Body of pancreas (tissue), 4 donors: ENCODE data around the gene NTMT1. TPM values are rescaled to one million over a fixed set of nuclear protein-coding genes. Genes with fewer than 3 reads are reported as not detected.
A peak's percentile ranks its signal among the peaks of the same experiment; 100 is the strongest.
"Not testable (repeated sequence)": the region's sequence is repeated elsewhere in the genome, so short reads cannot be mapped to it uniquely, and the experiment has no call there.

Experiments used
- ATAC-seq: fragments of 150-250 bp; one replicate; pipeline ENCODE4 v1.9.1; 2016
- DNase-seq, 4 donors: peaks; one replicate each; pipeline ENCODE4 v3.0.0-alpha.2; 2019
- H3K27ac ChIP-seq, 4 donors: fragments of 200-600 bp; sonication (generic); 1 replicate in 3 of 4; 2 replicates in 1 of 4; pipeline versions ENCODE4 v1.5.1 to v1.6.1; 2016 to 2019; ENCODE audit warnings: mild to moderate bottlenecking in 1 of 4, mixed read lengths in 1 of 4, moderate library complexity in 1 of 4
- H3K27me3 ChIP-seq, 2 donors: fragments of 200-600 bp; sonication (generic); one replicate each; pipeline ENCODE4 v1.6.0; 2016; ENCODE audit warnings: mild to moderate bottlenecking in 1 of 2
- H3K36me3 ChIP-seq, 2 donors: fragments of 200-600 bp; sonication (generic); replicated peaks in 1 of 2; 2 replicates each; pipeline ENCODE4 v1.5.1; 2016; ENCODE audit warnings: low read depth in 2 of 2; ENCODE audit not compliant: insufficient read depth in 1 of 2
- H3K4me1 ChIP-seq: fragments of 200-600 bp; sonication (generic); one replicate; pipeline ENCODE4 v1.6.0; 2016
- H3K4me3 ChIP-seq, 2 donors: fragments of 200-600 bp; sonication (generic); 1 replicate in 1 of 2; 2 replicates in 1 of 2; pipeline ENCODE4 v1.5.1; 2016 to 2019
- H3K9me3 ChIP-seq, 3 donors: fragments of 200-600 bp; sonication (generic); 1 replicate in 2 of 3; 2 replicates in 1 of 3; pipeline ENCODE4 v1.5.1; 2016
- POLR2A ChIP-seq, 3 donors: fragments of 450-650 bp; IDR thresholded peaks; one replicate each; pipeline ENCODE4 v1.6.1; 2016; ENCODE audit warnings: antibody characterized with exemption in 3 of 3, mild to moderate bottlenecking in 2 of 3
- WGBS, 2 donors: methylation state at CpG; one replicate each; pipeline ENCODE4 v1.1.5; 2017; 5-methylcytosine and 5-hydroxymethylcytosine counted together
- intact Hi-C: fragments of 100-400 bp; cut with DNase I; formaldehyde crosslinking; loops from one replicate; pipeline ENCODE4 v1.15.1; 2023
- total RNA-seq, 2 donors: library from RNA; depleted of rRNA; stranded (reverse); fragments of >200 nt; gene quantifications; one replicate each; pipeline ENCODE4 v1.1.0, GENCODE V29; 2016
- TF ChIP-seq, protein P1 (sequence below), 7 experiments: fragments of 450-650 bp in 4 of 7; fragments of 200-600 bp in 3 of 7; sonication (generic) in 3 of 7; IDR thresholded peaks; one replicate each; pipeline ENCODE4 v1.5.1; 2016 to 2019; ENCODE audit warnings: antibody characterized with exemption in 7 of 7

NTMT1 gene
- total RNA-seq, 2 donors from 2014 or later: 11.2 to 14.5 TPM

DNA sequence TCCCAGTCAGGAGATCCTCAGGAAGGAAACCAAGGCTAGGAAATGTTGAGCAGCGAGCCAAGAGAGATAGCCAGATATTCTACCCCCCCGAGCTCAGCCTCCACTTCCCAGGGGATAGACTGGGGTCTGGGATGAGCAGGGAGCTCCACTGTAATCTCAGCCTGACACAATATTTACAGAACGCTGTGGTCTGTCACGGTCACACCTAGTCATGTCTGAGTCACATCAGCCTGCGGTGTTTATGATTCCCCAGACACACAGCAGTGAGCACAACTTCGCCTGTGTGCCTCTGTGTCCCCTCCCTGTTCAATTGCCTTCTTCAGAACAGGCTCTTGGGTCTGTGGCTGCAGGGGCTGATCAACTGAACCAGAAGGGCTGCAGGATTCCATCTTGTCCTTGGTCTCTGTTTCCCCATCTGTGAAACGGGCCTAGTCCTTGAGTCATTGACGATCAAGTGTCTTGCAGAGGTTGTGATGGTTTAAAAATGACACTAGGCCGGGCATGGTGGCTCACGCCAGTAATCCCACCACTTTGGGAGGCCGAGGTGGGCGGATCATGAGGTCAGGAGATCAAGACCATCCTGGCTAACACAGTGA, 30.9 kb downstream of the NTMT1 start:
- 64 to 70% methylated on average over 9 to 12 of the region's 12 CpGs for WGBS, 2 donors
- ATAC-seq: no peak
- intact Hi-C loops: loop anchor here (10.0 kb wide), 1 partner anchor 118 kb away; no protein-coding TSS in a partner anchor
- DNase-seq: no peak
- Histone ChIP-seq H3K9me3 (no peaks in the 10 kb centered on the region), H3K27ac (no peak overlapping the region), H3K36me3 (no peaks in the 10 kb centered on the region), H3K4me1 (peaks cover 3% of the 10 kb centered on the region), H3K27me3 (no peaks in the 10 kb centered on the region), H3K4me3 (no peak overlapping the region)
- TF ChIP-seq POLR2A (IDR thresholded peaks at IDR 0.05): no peak
- TF ChIP-seq, protein P1, sequence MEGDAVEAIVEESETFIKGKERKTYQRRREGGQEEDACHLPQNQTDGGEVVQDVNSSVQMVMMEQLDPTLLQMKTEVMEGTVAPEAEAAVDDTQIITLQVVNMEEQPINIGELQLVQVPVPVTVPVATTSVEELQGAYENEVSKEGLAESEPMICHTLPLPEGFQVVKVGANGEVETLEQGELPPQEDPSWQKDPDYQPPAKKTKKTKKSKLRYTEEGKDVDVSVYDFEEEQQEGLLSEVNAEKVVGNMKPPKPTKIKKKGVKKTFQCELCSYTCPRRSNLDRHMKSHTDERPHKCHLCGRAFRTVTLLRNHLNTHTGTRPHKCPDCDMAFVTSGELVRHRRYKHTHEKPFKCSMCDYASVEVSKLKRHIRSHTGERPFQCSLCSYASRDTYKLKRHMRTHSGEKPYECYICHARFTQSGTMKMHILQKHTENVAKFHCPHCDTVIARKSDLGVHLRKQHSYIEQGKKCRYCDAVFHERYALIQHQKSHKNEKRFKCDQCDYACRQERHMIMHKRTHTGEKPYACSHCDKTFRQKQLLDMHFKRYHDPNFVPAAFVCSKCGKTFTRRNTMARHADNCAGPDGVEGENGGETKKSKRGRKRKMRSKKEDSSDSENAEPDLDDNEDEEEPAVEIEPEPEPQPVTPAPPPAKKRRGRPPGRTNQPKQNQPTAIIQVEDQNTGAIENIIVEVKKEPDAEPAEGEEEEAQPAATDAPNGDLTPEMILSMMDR (IDR thresholded peaks at IDR 0.05): no peak

DNA sequence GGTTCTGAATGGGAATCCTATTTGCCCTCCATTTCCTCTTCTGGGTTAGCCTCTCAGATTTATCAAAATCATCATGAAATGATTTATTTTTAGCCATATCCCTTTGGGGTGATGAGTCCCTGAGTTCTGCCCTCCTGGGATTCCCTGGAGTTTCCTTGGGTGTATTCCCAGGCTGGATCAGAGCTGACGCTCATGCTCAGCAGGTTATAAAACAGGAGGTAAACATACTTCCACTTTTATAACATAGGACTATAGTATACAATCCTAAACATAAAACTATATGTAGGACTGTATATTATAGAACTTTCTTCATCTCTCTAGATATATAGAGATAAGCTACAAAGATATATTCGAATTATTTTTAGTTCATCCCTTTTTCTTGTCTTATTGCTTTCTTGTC, 35.1 kb downstream of the NTMT1 start:
- Histone ChIP-seq H3K9me3 (no peaks in the 10 kb centered on the region), H3K4me3 (no peak overlapping the region), H3K27ac (no peak overlapping the region), H3K4me1 (peaks cover 6% of the 10 kb centered on the region), H3K36me3 (no peaks in the 10 kb centered on the region), H3K27me3 (peaks cover 0 to 6% of the 10 kb centered on the region in 2 donors)
- intact Hi-C loops: no loop called here
- TF ChIP-seq, protein P1 (IDR thresholded peaks at IDR 0.05): no peak
- no peak for TF ChIP-seq POLR2A (IDR thresholded peaks at IDR 0.05)
- DNase-seq: no peak
- ATAC-seq: no peak
- 79 to 83% methylated on average over 2 of the region's 2 CpGs for WGBS, 2 donors

DNA sequence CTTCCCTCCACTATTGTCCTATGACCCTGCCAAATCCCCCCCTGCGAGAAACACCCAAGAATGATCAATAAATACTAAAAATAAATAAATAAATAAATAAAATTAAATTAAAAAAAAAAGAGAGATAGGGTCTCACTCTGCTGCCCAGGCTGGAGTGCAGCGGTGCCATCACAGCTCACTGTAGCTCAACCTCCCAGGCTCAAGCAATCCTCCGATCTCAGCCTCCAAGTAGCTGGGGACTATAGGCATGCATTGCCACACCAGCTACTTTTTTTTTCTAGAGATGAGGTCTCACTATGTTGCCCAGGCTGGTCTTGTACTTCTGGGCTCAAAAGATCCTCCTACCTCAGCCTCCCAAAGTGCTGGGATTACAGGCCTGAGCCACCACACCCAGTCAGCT, 36.3 kb downstream of the NTMT1 start:
- H3K4me3 ChIP-seq, H3K27me3 ChIP-seq, intact Hi-C loops, H3K4me1 ChIP-seq, H3K36me3 ChIP-seq, H3K27ac ChIP-seq, ATAC-seq, DNase-seq, H3K9me3 ChIP-seq: not testable (repeated sequence)
- 65 to 66% methylated on average over 3 of the region's 3 CpGs for WGBS, 2 donors

GRCh38 chr9:129664746-129665388, 38.9 kb downstream of the NTMT1 start:
- intact Hi-C loops: no loop called here
- peaks cover 0 to 6% of the 10 kb centered on the region in 2 donors for H3K27me3 ChIP-seq
- peak; percentile 20 for ATAC-seq

GRCh38 chr9:129665389-129665775, 39.4 kb downstream of the NTMT1 start, which contains the start of gene PRRX2:
TSS of gene PRRX2 (plus strand) at chr9:129665647. CDS start at chr9:129665868, 221 bp downstream.
- H3K4me3 ChIP-seq: no peak within 1 kb of the TSS
- peaks cover 0 to 6% of the 10 kb centered on the region in 2 donors for H3K27me3 ChIP-seq
- peak; percentile 28 for ATAC-seq
- intact Hi-C loops: no loop called here
- no peak within 1 kb of the TSS for H3K27ac ChIP-seq
- TF ChIP-seq, protein P1 (IDR thresholded peaks at IDR 0.05): no peak
- no peak for TF ChIP-seq POLR2A (IDR thresholded peaks at IDR 0.05)
- H3K9me3 ChIP-seq: no peaks in the 10 kb centered on the region
- no peaks in the 10 kb centered on the region for H3K36me3 ChIP-seq
- peaks cover 6% of the 10 kb centered on the region for H3K4me1 ChIP-seq
- WGBS, 2 donors: 0 to 5% methylated on average over 2 to 7 of the region's 37 CpGs
- DNase-seq: no peak

More at GRCh38 chr9:129664746-129665388, 38.9 kb downstream of the NTMT1 start:
- H3K4me1 ChIP-seq: peaks cover 6% of the 10 kb centered on the region
- H3K4me3 ChIP-seq: no peak overlapping the region
- no peaks in the 10 kb centered on the region for H3K36me3 ChIP-seq
- DNase-seq: no peak
- no peak overlapping the region for H3K27ac ChIP-seq
- TF ChIP-seq POLR2A (IDR thresholded peaks at IDR 0.05): no peak
- TF ChIP-seq, protein P1 (IDR thresholded peaks at IDR 0.05): no peak
- no peaks in the 10 kb centered on the region for H3K9me3 ChIP-seq
- WGBS, 2 donors: 15 to 18% methylated on average over 24 to 34 of the region's 36 CpGs
